K562 (cell line): ENCODE results near the gene CLDND2. TPM values are rescaled to one million over a fixed set of nuclear protein-coding genes. Genes with fewer than 3 reads are reported as not detected.
A peak's percentile ranks its signal among the peaks of the same experiment; 100 is the strongest.

ENCODE experiments used
- ATAC-seq: fragments of 200-7000 bp; cut with Tn5 transposase; 3 replicates; pipeline ENCODE4 v1.9.1; 2020; ENCODE audit warnings: moderate library complexity
- BruUV-seq: library from RNA; stranded (reverse); fragments of 400-500 nt; replicated peaks from 2 replicates; lab custom pipeline; 2021; lab: Mats Ljungman, UMichigan
- CTCF ChIA-PET: fragments of 300-600 bp; formaldehyde crosslinking; extraction: SDS; loops from one replicate; lab custom pipeline; 2021; ENCODE audit warnings: low intra/inter-chr PET ratio; lab: Yijun Ruan, JAX
- POLR2A ChIA-PET: fragments of 300-600, 350-650 bp; sonication (Branson Sonifier 250); formaldehyde crosslinking; extraction: SDS; loops from one replicate; lab custom pipeline; 2021; ENCODE audit warnings: antibody characterized with exemption, inconsistent platforms; lab: Yijun Ruan, JAX
- DNase-seq, 4 experiments: peaks; one replicate each; pipeline versions ENCODE4 v3.0.0 to v3.0.0-alpha.2; 2011 to 2018; ENCODE audit warnings: low spot score in 3 of 4, mixed read lengths in 3 of 4; ENCODE audit errors: extremely low read depth in 1 of 4
- FAIRE-seq: peaks from 2 replicates; lab custom pipeline; 2011; peaks lifted over from hg19 to GRCh38; lab: Jason Lieb, UNC
- H2AFZ ChIP-seq: 2 replicates; pipeline ENCODE4 v1.6.0; 2011; ENCODE audit warnings: low read depth, low read length, control low read depth, inconsistent platforms
- H3K27ac ChIP-seq: fragments of 200-600 bp; 3 replicates; pipeline ENCODE4 v1.8.0; 2011; ENCODE audit warnings: low read depth, mild to moderate bottlenecking, control low read depth, inconsistent platforms, low read length, moderate library complexity, mixed read lengths; ENCODE audit errors: extremely low read depth
- H3K27me3 ChIP-seq, 2 experiments: fragments of 300-600 bp in 1 of 2; 2 replicates in 1 of 2; 3 replicates in 1 of 2; pipeline versions ENCODE4 v1.6.0 to v1.8.0; 2011; ENCODE audit warnings: inconsistent platforms in 2 of 2, low read length in 2 of 2, mild to moderate bottlenecking in 1 of 2, mixed read lengths in 1 of 2, moderate library complexity in 1 of 2; ENCODE audit not compliant: control insufficient read depth in 2 of 2, insufficient read depth in 2 of 2
- H3K36me3 ChIP-seq: fragments of 300-600 bp; 3 replicates; pipeline ENCODE4 v1.8.0; 2011; ENCODE audit warnings: mild to moderate bottlenecking, low read length, inconsistent platforms; ENCODE audit not compliant: control insufficient read depth, insufficient read depth
- H3K4me1 ChIP-seq, 2 experiments: fragments of 200-600 bp in 1 of 2; replicated peaks in 1 of 2; 2 replicates in 1 of 2; 3 replicates in 1 of 2; pipeline versions ENCODE4 v1.5.1 to v1.8.0; 2011; ENCODE audit warnings: inconsistent platforms in 2 of 2, low read length in 2 of 2, mild to moderate bottlenecking in 1 of 2, mixed read lengths in 1 of 2, moderate library complexity in 1 of 2; ENCODE audit not compliant: control insufficient read depth in 2 of 2, insufficient read depth in 2 of 2
- H3K4me2 ChIP-seq: 2 replicates; pipeline ENCODE4 v1.6.1; 2011; ENCODE audit warnings: low read length, control low read depth, inconsistent platforms, mixed read lengths; ENCODE audit not compliant: insufficient read depth
- H3K4me3 ChIP-seq: fragments of 200-600 bp; sonication (generic), shearing (Covaris generic); 2 replicates; pipeline ENCODE4 v1.5.1; 2016; ENCODE audit warnings: control low read depth, inconsistent platforms
- H3K79me2 ChIP-seq: fragments of 200-600 bp; 3 replicates; pipeline ENCODE4 v1.8.0; 2011; ENCODE audit warnings: low read length, inconsistent platforms; ENCODE audit not compliant: control insufficient read depth, insufficient read depth
- H3K9ac ChIP-seq, 2 experiments: 2 replicates each; pipeline versions ENCODE4 v1.6.0 to v1.6.1; 2011; ENCODE audit warnings: low read depth in 2 of 2, low read length in 2 of 2, control low read depth in 1 of 2, inconsistent platforms in 1 of 2, mild to moderate bottlenecking in 1 of 2, mixed read lengths in 1 of 2; ENCODE audit not compliant: insufficient read depth in 1 of 2
- H3K9me1 ChIP-seq: one replicate; pipeline ENCODE4 v1.6.0; 2011; ENCODE audit warnings: inconsistent platforms, mild to moderate bottlenecking, low read length, moderate library complexity; ENCODE audit not compliant: control insufficient read depth, insufficient read depth
- H3K9me3 ChIP-seq: replicated peaks from 2 replicates; pipeline ENCODE4 v1.5.1; 2011; ENCODE audit warnings: low read depth, low read length, inconsistent platforms; ENCODE audit not compliant: control insufficient read depth, insufficient read depth
- H4K20me1 ChIP-seq: replicated peaks from 2 replicates; pipeline ENCODE4 v1.6.1; 2011; ENCODE audit warnings: low read length, inconsistent platforms, mixed read lengths; ENCODE audit not compliant: control insufficient read depth, insufficient read depth
- ELF4 ChIP-seq: fragments of 450-650 bp; formaldehyde crosslinking; IDR thresholded peaks from 2 replicates; pipeline ENCODE4 v1.4.0; 2022; ENCODE audit warnings: missing genetic modification characterization
- MCM3 ChIP-seq: fragments of 450-650 bp; IDR thresholded peaks from 2 replicates; pipeline ENCODE4 v1.6.1; 2016
- MYNN ChIP-seq, 2 experiments: sonication (generic); formaldehyde crosslinking in 1 of 2; IDR thresholded peaks; 2 replicates each; pipeline versions ENCODE4 v1.5.0 to v1.6.1; 2016 to 2020; ENCODE audit warnings: antibody characterized with exemption in 1 of 2, missing genetic modification reagents in 1 of 2
- NR2F6 ChIP-seq: fragments of 450-650 bp; formaldehyde crosslinking; IDR thresholded peaks from 2 replicates; pipeline ENCODE4 v1.4.0; 2020; ENCODE audit warnings: mild to moderate bottlenecking
- SIN3B ChIP-seq: fragments of 450-650 bp; IDR thresholded peaks from 2 replicates; pipeline ENCODE4 v1.6.1; 2017; ENCODE audit warnings: low read depth, mild to moderate bottlenecking, moderate library complexity
- SNRNP70 ChIP-seq: fragments of 200-400 bp; formaldehyde crosslinking; optimal IDR thresholded peaks from 2 replicates; pipeline ENCODE3; 2017; ENCODE audit warnings: low read depth, low read length
- ZNF197 ChIP-seq: fragments of 200-800 bp; sonication (Bioruptor generic); IDR thresholded peaks from 2 replicates; pipeline ENCODE4 v1.6.1; 2016; ENCODE audit warnings: low read depth, missing genetic modification characterization, missing compliant biosample characterization
- WGBS: fragments of 100-300 bp; shearing (Covaris generic); methylation state at CpG from one replicate; pipeline ENCODE4 v1.1.6; 2016; ENCODE audit warnings: low coverage, mixed read lengths; ENCODE audit not compliant: insufficient coverage; ENCODE audit errors: missing lambda C conversion rate; 5-methylcytosine and 5-hydroxymethylcytosine counted together
- in situ Hi-C: fragments of 300-500 bp; cut with MboI; formaldehyde crosslinking; loops from 4 replicates; pipeline ENCODE4 v1.15.0; 2018; ENCODE audit warnings: inconsistent platforms, mixed read lengths
- intact Hi-C: fragments of 100-400 bp; cut with micrococcal nuclease; formaldehyde crosslinking; loops from 2 replicates; pipeline ENCODE4 v1.14.2; 2022
- polyA plus RNA-seq, 8 experiments: library from polyadenylated mRNA; depleted of rRNA in 4 of 8; stranded (reverse) in 5 of 8; unstranded in 3 of 8; fragments of >200 nt; fragmentation: Nextera tagmentation in 2 of 8; fragmentation: Illumina TruSeq in 1 of 8; extraction: Ambion mirVana in 2 of 8; extraction: Trizol in 1 of 8; gene quantifications; 2 replicates each; pipeline versions ENCODE4 v1.2.1 to v1.2.3, GENCODE V29; 2011 to 2014; ENCODE audit warnings: inconsistent platforms in 1 of 8, missing spikeins in 1 of 8
- total RNA-seq, 7 experiments: library from RNA; depleted of rRNA in 6 of 7; stranded (reverse); fragments of >200 nt in 6 of 7; fragmentation: Illumina TruSeq in 2 of 7; extraction: Trizol in 2 of 7; gene quantifications; 2 replicates each; pipeline versions ENCODE4 v1.2.1 to v1.2.3, GENCODE V29; 2011 to 2021; ENCODE audit warnings: low replicate concordance in 1 of 7
- TF ChIP-seq, protein P1 (sequence below): fragments of 250-450 bp; sonication (Bioruptor Pico); IDR thresholded peaks from 2 replicates; pipeline ENCODE4 v1.5.0; 2021
- TF ChIP-seq, protein P2 (sequence below): fragments of 250-450 bp; sonication (Bioruptor Pico); IDR thresholded peaks from 2 replicates; pipeline ENCODE4 v1.4.0; 2020; ENCODE audit warnings: mild to moderate bottlenecking, moderate library complexity
- TF ChIP-seq, protein P3 (sequence below): fragments of 450-650 bp; conservative IDR thresholded peaks from 2 replicates; pipeline ENCODE4 v1.6.1; 2016; ENCODE audit warnings: missing genetic modification characterization, low read depth, mild to moderate bottlenecking, control low read depth, missing compliant biosample characterization
- TF ChIP-seq, protein P4 (sequence below): fragments of 200-400 bp; formaldehyde crosslinking; IDR thresholded peaks from 2 replicates; pipeline ENCODE4 v1.6.1; 2017; ENCODE audit warnings: mild to moderate bottlenecking, low read depth, low read length, moderate library complexity
- TF ChIP-seq, protein P5 (sequence below), 2 experiments: IDR thresholded peaks; 2 replicates each; pipeline ENCODE4 v1.6.1; 2011; ENCODE audit warnings: borderline replicate concordance in 1 of 2, control low read depth in 1 of 2, low read depth in 1 of 2, low read length in 1 of 2, mild to moderate bottlenecking in 1 of 2, mixed read lengths in 1 of 2, moderate library complexity in 1 of 2; ENCODE audit not compliant: insufficient read depth in 1 of 2, insufficient read length in 1 of 2, poor library complexity in 1 of 2, severe bottlenecking in 1 of 2; ENCODE audit errors: extremely low read depth in 1 of 2

Gene CLDND2
- total and polyA plus RNA-seq, 9 of the 15 experiments (the other 6 are each of a cell fraction or from before 2014, with no cell fraction given), result 0.45 to 4.0 (median 1.2) TPM; not detected in 3

DNA sequence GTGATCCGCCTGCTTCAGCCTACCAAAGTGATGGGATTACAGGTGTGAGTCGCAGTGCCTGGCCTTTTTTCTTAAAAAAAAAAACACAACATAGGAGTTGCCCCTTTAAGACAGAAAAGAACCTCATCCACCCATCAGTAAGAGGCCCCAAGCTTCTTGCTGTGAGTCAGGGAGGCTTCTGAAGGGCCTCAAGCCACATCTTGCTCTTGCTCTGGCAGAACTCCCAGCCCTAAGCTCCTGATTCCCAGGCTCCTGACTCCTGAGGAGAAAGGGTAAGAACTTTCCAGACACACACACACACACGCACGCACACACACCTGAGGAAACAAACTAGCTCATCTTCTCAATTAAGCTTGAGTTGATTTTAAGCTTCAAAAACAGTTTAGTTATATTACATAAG lies 9.5 kb downstream of the CLDND2 start (continued):
- TF ChIP-seq, protein P1, sequence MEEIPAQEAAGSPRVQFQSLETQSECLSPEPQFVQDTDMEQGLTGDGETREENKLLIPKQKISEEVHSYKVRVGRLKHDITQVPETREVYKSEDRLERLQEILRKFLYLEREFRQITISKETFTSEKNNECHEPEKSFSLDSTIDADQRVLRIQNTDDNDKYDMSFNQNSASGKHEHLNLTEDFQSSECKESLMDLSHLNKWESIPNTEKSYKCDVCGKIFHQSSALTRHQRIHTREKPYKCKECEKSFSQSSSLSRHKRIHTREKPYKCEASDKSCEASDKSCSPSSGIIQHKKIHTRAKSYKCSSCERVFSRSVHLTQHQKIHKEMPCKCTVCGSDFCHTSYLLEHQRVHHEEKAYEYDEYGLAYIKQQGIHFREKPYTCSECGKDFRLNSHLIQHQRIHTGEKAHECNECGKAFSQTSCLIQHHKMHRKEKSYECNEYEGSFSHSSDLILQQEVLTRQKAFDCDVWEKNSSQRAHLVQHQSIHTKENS, result no peak
- TF ChIP-seq, protein P2, sequence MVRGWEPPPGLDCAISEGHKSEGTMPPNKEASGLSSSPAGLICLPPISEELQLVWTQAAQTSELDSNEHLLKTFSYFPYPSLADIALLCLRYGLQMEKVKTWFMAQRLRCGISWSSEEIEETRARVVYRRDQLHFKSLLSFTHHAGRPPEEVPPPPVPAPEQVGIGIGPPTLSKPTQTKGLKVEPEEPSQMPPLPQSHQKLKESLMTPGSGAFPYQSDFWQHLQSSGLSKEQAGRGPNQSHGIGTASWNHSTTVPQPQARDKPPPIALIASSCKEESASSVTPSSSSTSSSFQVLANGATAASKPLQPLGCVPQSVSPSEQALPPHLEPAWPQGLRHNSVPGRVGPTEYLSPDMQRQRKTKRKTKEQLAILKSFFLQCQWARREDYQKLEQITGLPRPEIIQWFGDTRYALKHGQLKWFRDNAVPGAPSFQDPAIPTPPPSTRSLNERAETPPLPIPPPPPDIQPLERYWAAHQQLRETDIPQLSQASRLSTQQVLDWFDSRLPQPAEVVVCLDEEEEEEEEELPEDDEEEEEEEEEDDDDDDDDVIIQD, result no peak
- no peak for TF ChIP-seq ELF4

DNA sequence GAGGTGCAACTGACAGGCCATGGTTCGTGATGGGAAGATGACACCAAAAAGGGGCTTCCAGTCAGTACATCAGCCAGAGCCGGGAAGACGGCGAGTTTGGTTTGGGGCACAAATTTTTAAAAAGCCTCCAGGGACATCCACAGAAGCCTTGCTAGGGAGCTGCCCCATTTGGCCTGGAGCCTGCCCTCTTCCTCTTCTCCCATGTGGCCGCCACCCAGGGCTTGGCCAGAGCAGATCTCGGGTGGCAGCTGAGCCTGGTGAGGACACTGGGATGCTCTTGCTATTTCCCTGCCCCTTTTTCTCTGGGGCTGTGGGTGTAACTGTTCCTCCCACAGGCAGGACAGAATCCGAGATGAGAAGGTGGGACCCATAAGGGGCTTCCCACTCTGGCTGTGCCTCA lies 10.9 kb downstream of the CLDND2 start:
- H3K9ac ChIP-seq, result peak overlapping the region in 1 of 2 experiments; percentile 20; a peak in 1 of 4 replicates
- intact Hi-C loops, result no loop called here
- no peak overlapping the region for H3K27ac ChIP-seq
- POLR2A ChIA-PET, result interaction anchor here (0.7 to 1.2 kb wide), 2 partner anchors 11 to 19 kb away, joined by 3 read pairs; no protein-coding TSS in a partner anchor
- no peak overlapping the region for H3K4me3 ChIP-seq
- H3K27me3 ChIP-seq, result no peaks in the 10 kb centered on the region
- H3K4me1 ChIP-seq, result peaks cover 12 to 17% of the 10 kb centered on the region in 2 experiments; a peak in 4 of 5 replicates
- CTCF ChIA-PET, result no interaction called here
- H3K36me3 ChIP-seq, result peaks cover 12% of the 10 kb centered on the region; the same call in 2 of the 3 replicates
- peaks cover 25% of the 10 kb centered on the region for H3K79me2 ChIP-seq
- in situ Hi-C loops, result no loop called here
- no peaks in the 10 kb centered on the region for H3K9me1 ChIP-seq
- ATAC-seq (no peak), FAIRE-seq (no peak), DNase-seq (no peak)
- 87% methylated on average over 7 of the region's 7 CpGs for WGBS
- 0 out of 2 replicates have a peak, but pooled peaks cover 4% of the 10 kb centered on the region for H4K20me1 ChIP-seq
- H3K4me2 ChIP-seq, result no peak overlapping the region
- H3K9me3 ChIP-seq, result no peaks in the 10 kb centered on the region
- H2AFZ ChIP-seq, result no peak overlapping the region
- BruUV-seq, result no TSS peak
- TF ChIP-seq MCM3 (no peak), ZNF197 (CRISPR knock-in tag) (no peak), MYNN (IDR thresholded peaks at IDR 0.05) (no peak), MYNN (CRISPR knock-in tag; IDR thresholded peaks at IDR 0.05) (no peak), SNRNP70 (no peak), NR2F6 (CRISPR knock-in tag) (no peak), SIN3B (no peak)
- TF ChIP-seq, protein P3, sequence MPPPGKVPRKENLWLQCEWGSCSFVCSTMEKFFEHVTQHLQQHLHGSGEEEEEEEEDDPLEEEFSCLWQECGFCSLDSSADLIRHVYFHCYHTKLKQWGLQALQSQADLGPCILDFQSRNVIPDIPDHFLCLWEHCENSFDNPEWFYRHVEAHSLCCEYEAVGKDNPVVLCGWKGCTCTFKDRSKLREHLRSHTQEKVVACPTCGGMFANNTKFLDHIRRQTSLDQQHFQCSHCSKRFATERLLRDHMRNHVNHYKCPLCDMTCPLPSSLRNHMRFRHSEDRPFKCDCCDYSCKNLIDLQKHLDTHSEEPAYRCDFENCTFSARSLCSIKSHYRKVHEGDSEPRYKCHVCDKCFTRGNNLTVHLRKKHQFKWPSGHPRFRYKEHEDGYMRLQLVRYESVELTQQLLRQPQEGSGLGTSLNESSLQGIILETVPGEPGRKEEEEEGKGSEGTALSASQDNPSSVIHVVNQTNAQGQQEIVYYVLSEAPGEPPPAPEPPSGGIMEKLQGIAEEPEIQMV (tag), result no peak
- TF ChIP-seq, protein P4, sequence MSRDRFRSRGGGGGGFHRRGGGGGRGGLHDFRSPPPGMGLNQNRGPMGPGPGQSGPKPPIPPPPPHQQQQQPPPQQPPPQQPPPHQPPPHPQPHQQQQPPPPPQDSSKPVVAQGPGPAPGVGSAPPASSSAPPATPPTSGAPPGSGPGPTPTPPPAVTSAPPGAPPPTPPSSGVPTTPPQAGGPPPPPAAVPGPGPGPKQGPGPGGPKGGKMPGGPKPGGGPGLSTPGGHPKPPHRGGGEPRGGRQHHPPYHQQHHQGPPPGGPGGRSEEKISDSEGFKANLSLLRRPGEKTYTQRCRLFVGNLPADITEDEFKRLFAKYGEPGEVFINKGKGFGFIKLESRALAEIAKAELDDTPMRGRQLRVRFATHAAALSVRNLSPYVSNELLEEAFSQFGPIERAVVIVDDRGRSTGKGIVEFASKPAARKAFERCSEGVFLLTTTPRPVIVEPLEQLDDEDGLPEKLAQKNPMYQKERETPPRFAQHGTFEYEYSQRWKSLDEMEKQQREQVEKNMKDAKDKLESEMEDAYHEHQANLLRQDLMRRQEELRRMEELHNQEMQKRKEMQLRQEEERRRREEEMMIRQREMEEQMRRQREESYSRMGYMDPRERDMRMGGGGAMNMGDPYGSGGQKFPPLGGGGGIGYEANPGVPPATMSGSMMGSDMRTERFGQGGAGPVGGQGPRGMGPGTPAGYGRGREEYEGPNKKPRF, result no peak
- TF ChIP-seq, protein P5, sequence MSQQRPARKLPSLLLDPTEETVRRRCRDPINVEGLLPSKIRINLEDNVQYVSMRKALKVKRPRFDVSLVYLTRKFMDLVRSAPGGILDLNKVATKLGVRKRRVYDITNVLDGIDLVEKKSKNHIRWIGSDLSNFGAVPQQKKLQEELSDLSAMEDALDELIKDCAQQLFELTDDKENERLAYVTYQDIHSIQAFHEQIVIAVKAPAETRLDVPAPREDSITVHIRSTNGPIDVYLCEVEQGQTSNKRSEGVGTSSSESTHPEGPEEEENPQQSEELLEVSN (IDR thresholded peaks at IDR 0.05; ENCODE audit: borderline replicate concordance in 1 of 2, extremely low read depth in 1 of 2, insufficient read depth in 1 of 2, insufficient read length in 1 of 2, low read depth in 1 of 2, low read length in 1 of 2, poor library complexity in 1 of 2, severe bottlenecking in 1 of 2), result no peak
